ENCODE data around the gene TMA7B. TPM values are rescaled to one million over a fixed set of nuclear protein-coding genes. Genes with fewer than 3 reads are reported as not detected.

Gene TMA7B
- total and polyA plus RNA-seq, 2 donors (not counting 1 experiment from before 2014, with no cell fraction given) = 0.85 to 1.4 TPM

- ChIA-PET CTCF (interaction anchor here (0.7 to 1.4 kb wide), 3 partner anchors 24 to 329 kb away, joined by 3 to 4 read pairs (median 3); no protein-coding TSS in a partner anchor), POLR2A (interaction anchor here (0.6 kb wide), 1 partner anchor 477 kb away, joined by 3 read pairs; no protein-coding TSS in a partner anchor)
- Histone ChIP-seq H2AFZ (ENCODE audit: insufficient read depth, low read depth, low read length, poor library complexity, severe bottlenecking) (no peak overlapping the region), H3K4me1 (ENCODE audit: control insufficient read depth in 2 of 2, insufficient read depth in 2 of 2, low read length in 2 of 2) (no peaks in the 10 kb centered on the region), H4K20me1 (ENCODE audit: control insufficient read depth, insufficient read depth, low read length, poor library complexity, severe bottlenecking) (no peaks in the 10 kb centered on the region), H3K27ac (ENCODE audit: low read length in 2 of 2) (no peak overlapping the region), H3K27me3 (replicated peaks in 1 of 4; ENCODE audit: control extremely low read depth in 1 of 4, control insufficient read depth in 3 of 4, insufficient read depth in 4 of 4, low read length in 3 of 4) (no peaks in the 10 kb centered on the region), H3K9me3 (ENCODE audit: control extremely low read depth in 1 of 3, control insufficient read depth in 2 of 3, insufficient read depth in 1 of 3, low read length in 2 of 3) (no peaks in the 10 kb centered on the region), H3K36me3 (replicated peaks in 1 of 2; ENCODE audit: control extremely low read depth in 1 of 2, control insufficient read depth in 1 of 2, extremely low read depth in 1 of 2, insufficient read depth in 2 of 2, low read length in 1 of 2) (peaks cover 0 to 55% of the 10 kb centered on the region in 2 experiments), H3K79me2 (ENCODE audit: control insufficient read depth, insufficient read depth, low read length) (no peaks in the 10 kb centered on the region), H3K4me2 (replicated peaks; ENCODE audit: low read depth, low read length, poor library complexity, severe bottlenecking) (no peak overlapping the region), H3K4me3 (ENCODE audit: control extremely low read depth in 1 of 5, extremely low read depth in 1 of 5, insufficient read depth in 1 of 5, low read depth in 2 of 5, low read length in 4 of 5) (no peak overlapping the region), H3K9ac (ENCODE audit: low read length) (no peak overlapping the region)
- ATAC-seq (ENCODE audit: low read depth) = no peak
- Mint-ChIP-seq H3K4me3 (no peak overlapping the region), H3K4me1 (peaks cover 8% of the 10 kb centered on the region), H3K27ac (no peak overlapping the region), H3K9me3 (ENCODE audit: insufficient read depth) (no peaks in the 10 kb centered on the region), H3K27me3 (peaks cover 11% of the 10 kb centered on the region)
- no peak for DNase-seq
- 96% methylated on average over 3 of the region's 5 CpGs for WGBS (ENCODE audit: insufficient coverage)
- TF ChIP-seq EZH2 (IDR thresholded peaks at IDR 0.05; ENCODE audit: borderline replicate concordance, insufficient read depth, low read depth, low read length, poor library complexity, severe bottlenecking) (no peak), CTCF (IDR thresholded peaks at IDR 0.05) (no peak)
- intact Hi-C loops (cut with micrococcal nuclease) = no loop called here
These were observed 5.6 kb downstream of the TMA7B start for GRCh38 chr22:39965748-39966147.

- Histone ChIP-seq H3K36me3 (replicated peaks in 1 of 2; ENCODE audit: control extremely low read depth in 1 of 2, control insufficient read depth in 1 of 2, extremely low read depth in 1 of 2, insufficient read depth in 2 of 2, low read length in 1 of 2) (peaks cover 0 to 56% of the 10 kb centered on the region in 2 experiments), H3K9ac (ENCODE audit: low read length) (no peak overlapping the region), H3K4me1 (ENCODE audit: control insufficient read depth in 2 of 2, insufficient read depth in 2 of 2, low read length in 2 of 2) (no peaks in the 10 kb centered on the region), H3K4me3 (ENCODE audit: control extremely low read depth in 1 of 5, extremely low read depth in 1 of 5, insufficient read depth in 1 of 5, low read depth in 2 of 5, low read length in 4 of 5) (no peak overlapping the region), H3K9me3 (ENCODE audit: control extremely low read depth in 1 of 3, control insufficient read depth in 2 of 3, insufficient read depth in 1 of 3, low read length in 2 of 3) (no peaks in the 10 kb centered on the region), H3K79me2 (ENCODE audit: control insufficient read depth, insufficient read depth, low read length) (no peaks in the 10 kb centered on the region), H4K20me1 (ENCODE audit: control insufficient read depth, insufficient read depth, low read length, poor library complexity, severe bottlenecking) (no peaks in the 10 kb centered on the region), H3K4me2 (replicated peaks; ENCODE audit: low read depth, low read length, poor library complexity, severe bottlenecking) (no peak overlapping the region), H3K27ac (ENCODE audit: low read length in 2 of 2) (no peak overlapping the region), H2AFZ (ENCODE audit: insufficient read depth, low read depth, low read length, poor library complexity, severe bottlenecking) (no peak overlapping the region), H3K27me3 (replicated peaks in 1 of 4; ENCODE audit: control extremely low read depth in 1 of 4, control insufficient read depth in 3 of 4, insufficient read depth in 4 of 4, low read length in 3 of 4) (no peaks in the 10 kb centered on the region)
- no peak overlapping the region for H3K4me3 Mint-ChIP-seq
- H3K4me1 Mint-ChIP-seq = peaks cover 5% of the 10 kb centered on the region
- ChIA-PET CTCF (interaction anchor here (0.7 to 1.4 kb wide), 2 partner anchors 58 to 329 kb away, joined by 3 to 4 read pairs; no protein-coding TSS in a partner anchor), POLR2A (no interaction called here)
- no peaks in the 10 kb centered on the region for H3K9me3 Mint-ChIP-seq (ENCODE audit: insufficient read depth)
- H3K27me3 Mint-ChIP-seq = peaks cover 11% of the 10 kb centered on the region
- TF ChIP-seq EZH2 (IDR thresholded peaks at IDR 0.05; ENCODE audit: borderline replicate concordance, insufficient read depth, low read depth, low read length, poor library complexity, severe bottlenecking) (no peak), CTCF (IDR thresholded peaks at IDR 0.05) (no peak)
- intact Hi-C loops (cut with micrococcal nuclease) = no loop called here
- no peak for ATAC-seq (ENCODE audit: low read depth)
- DNase-seq = no peak
- WGBS (ENCODE audit: insufficient coverage) = no CpG with 5 or more reads among the region's 2 CpGs
- H3K27ac Mint-ChIP-seq = no peak overlapping the region
These were observed 6.3 kb downstream of the TMA7B start for GRCh38 chr22:39966470-39966869.

Data from B cell (primary cell).